Anterior cingulate cortex (tissue), 58 donors: ENCODE results near the gene FZD7.

Experiments
- DNase-seq, 58 donors: peaks; one replicate each; lab custom pipeline; 2025; lab: John Stamatoyannopoulos, UW

The FZD7 gene

GRCh38 chr2:202035089-202035940, 1.7 kb downstream of the FZD7 start:
- DNase-seq = peak in 13 of 58 donors; percentile 2 to 39 (median 15)

GRCh38 chr2:202035941-202036372, 2.3 kb downstream of the FZD7 start:
- DNase-seq = no peak

GRCh38 chr2:202036601-202037037, 3.0 kb downstream of the FZD7 start:
- DNase-seq = no peak

GRCh38 chr2:202037086-202037485, 3.4 kb downstream of the FZD7 start:
- DNase-seq = no peak

GRCh38 chr2:202038471-202039277, 5.0 kb downstream of the FZD7 start:
- no peak for DNase-seq

- no peak for DNase-seq
Observed at GRCh38 chr2:202039278-202040078, 5.8 kb downstream of the FZD7 start.

- DNase-seq = no peak
Observed at GRCh38 chr2:202040079-202040844, 6.6 kb downstream of the FZD7 start.

GRCh38 chr2:202042444-202042843, 8.8 kb downstream of the FZD7 start:
- DNase-seq = no peak

- no peak for DNase-seq
Observed at GRCh38 chr2:202043475-202043874, 9.8 kb downstream of the FZD7 start.

- no peak for DNase-seq
Observed at GRCh38 chr2:202044777-202045176, 11.1 kb downstream of the FZD7 start.

- DNase-seq = no peak
Observed at GRCh38 chr2:202046572-202046971, 12.9 kb downstream of the FZD7 start.

- no peak for DNase-seq
Observed at GRCh38 chr2:202049092-202049728, 15.6 kb downstream of the FZD7 start.

GRCh38 chr2:202049840-202050239, 16.2 kb downstream of the FZD7 start:
- DNase-seq = no peak

- DNase-seq = no peak
Observed at GRCh38 chr2:202050652-202051051, 17.0 kb downstream of the FZD7 start.

- peak in 9 of 58 donors; percentile 4 to 60 (median 31) for DNase-seq
Observed at GRCh38 chr2:202051499-202052161, 18.0 kb downstream of the FZD7 start.

GRCh38 chr2:202052235-202052634, 18.6 kb downstream of the FZD7 start:
- no peak for DNase-seq

- DNase-seq = no peak
Observed at GRCh38 chr2:202054679-202055078, 21.0 kb downstream of the FZD7 start.

- DNase-seq = no peak
Observed at GRCh38 chr2:202056611-202057010, 23.0 kb downstream of the FZD7 start.

GRCh38 chr2:202060218-202060617, 26.6 kb downstream of the FZD7 start:
- no peak for DNase-seq
